Renal pelvis (tissue), 4 donors: ENCODE results near the gene ZNF385A. TPM values are rescaled to one million over a fixed set of nuclear protein-coding genes. Genes with fewer than 3 reads are reported as not detected.

Experiments
- DNase-seq: peaks from one replicate; pipeline ENCODE4 v3.0.0-alpha.2; 2013
- polyA plus RNA-seq, 3 donors: library from polyadenylated mRNA; unstranded; fragments of 120-200 nt; gene quantifications; one replicate each; pipeline ENCODE4 v1.2.1, GENCODE V29; 2013; ENCODE audit not compliant: insufficient read length in 3 of 3

Gene ZNF385A
- polyA plus RNA-seq, 3 donors: 11.9 to 14.6 (median 13.0) TPM

GRCh38 chr12:54417712-54418440 lies 33.3 kb upstream of the ZNF385A start:
- DNase-seq: no peak

GRCh38 chr12:54416687-54417603 lies 32.4 kb upstream of the ZNF385A start:
- no peak for DNase-seq

GRCh38 chr12:54415221-54415929 lies 30.8 kb upstream of the ZNF385A start:
- DNase-seq: no peak

GRCh38 chr12:54413284-54414190 lies 29.0 kb upstream of the ZNF385A start:
- DNase-seq: no peak

- no peak for DNase-seq
Observed at GRCh38 chr12:54412786-54413185, 28.3 kb upstream of the ZNF385A start.

- no peak for DNase-seq
Observed at GRCh38 chr12:54412348-54412747, 27.8 kb upstream of the ZNF385A start.

GRCh38 chr12:54411391-54412241 lies 27.1 kb upstream of the ZNF385A start:
- no peak for DNase-seq

GRCh38 chr12:54409267-54409666 lies 24.7 kb upstream of the ZNF385A start:
- DNase-seq: no peak

- no peak for DNase-seq
Observed at GRCh38 chr12:54407183-54407905, 22.8 kb upstream of the ZNF385A start.

- no peak for DNase-seq
Observed at GRCh38 chr12:54405573-54405972, 21.0 kb upstream of the ZNF385A start.

- no peak for DNase-seq
Observed at GRCh38 chr12:54405106-54405505, 20.6 kb upstream of the ZNF385A start.

- no peak for DNase-seq
Observed at GRCh38 chr12:54404061-54405004, 19.8 kb upstream of the ZNF385A start.

- no peak for DNase-seq
Observed at GRCh38 chr12:54401119-54401518, 16.6 kb upstream of the ZNF385A start.

- peak; percentile 84 for DNase-seq
Observed at GRCh38 chr12:54398995-54399793, 14.7 kb upstream of the ZNF385A start.

GRCh38 chr12:54398218-54398617 lies 13.7 kb upstream of the ZNF385A start:
- no peak for DNase-seq

- no peak for DNase-seq
Observed at GRCh38 chr12:54397157-54397556, 12.6 kb upstream of the ZNF385A start.

- DNase-seq: no peak
Observed at GRCh38 chr12:54395545-54395944, 11.0 kb upstream of the ZNF385A start.

GRCh38 chr12:54394986-54395385 lies 10.5 kb upstream of the ZNF385A start:
- DNase-seq: no peak
